Retina (tissue), 1 donor: Measurements from ENCODE around the gene MSMO1.
"Not testable (repeated sequence)": the region's sequence is repeated elsewhere in the genome, so short reads cannot be mapped to it uniquely, and the experiment has no call there.

Experiments used
- DNase-seq: peaks from one replicate; pipeline ENCODE4 v3.0.0-alpha.2; 2016

The MSMO1 gene

GRCh38 chr4:165327211-165328100 lies at the start of gene MSMO1:
TSS of gene MSMO1 (plus strand) at chr4:165327669. CDS start at chr4:165333371, 5,702 bp downstream.
- peak; percentile 98 for DNase-seq

DNA sequence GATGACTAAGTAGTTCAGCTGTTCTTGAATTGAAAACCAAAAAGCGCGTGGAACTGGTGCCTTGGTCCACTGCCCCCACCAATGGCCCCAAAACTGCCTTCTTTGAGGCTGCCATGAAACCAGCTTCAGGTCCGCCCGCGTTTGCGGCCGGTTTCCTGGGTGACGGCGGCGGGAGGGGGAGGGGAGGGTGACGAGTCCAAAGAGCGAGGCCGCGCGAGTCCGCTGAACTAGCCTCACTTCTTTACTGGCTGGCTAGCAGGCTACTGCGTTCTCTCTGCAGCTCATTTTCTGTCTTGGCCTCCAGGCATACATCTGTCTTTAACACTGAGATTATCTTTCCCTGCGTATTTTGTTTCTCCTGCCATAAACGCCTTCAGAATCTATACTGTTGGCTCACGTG lies 47.9 kb upstream of the MSMO1 start:
- DNase-seq: not testable (repeated sequence)

DNA sequence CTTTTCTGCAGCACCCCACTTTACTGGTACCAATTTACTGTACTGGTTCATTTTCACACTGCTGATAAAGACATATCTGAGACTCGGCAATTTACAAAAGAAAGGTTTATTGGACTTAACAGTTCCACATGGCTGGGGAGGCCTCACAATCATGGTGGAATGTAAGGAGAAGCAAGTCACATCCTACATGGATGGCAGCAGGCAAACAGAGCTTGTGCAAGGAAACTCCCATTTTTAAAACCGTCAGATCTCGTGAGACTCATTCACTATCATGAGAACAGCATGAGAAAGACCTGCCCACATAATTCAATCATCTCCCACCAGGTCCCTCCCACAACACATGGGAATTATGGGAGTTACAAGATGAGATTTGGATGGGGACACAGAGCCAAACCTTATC lies 42.8 kb upstream of the MSMO1 start:
- not testable (repeated sequence) for DNase-seq

- DNase-seq: not testable (repeated sequence)
Measured at GRCh38 chr4:165286619-165287340, 40.7 kb upstream of the MSMO1 start.

- DNase-seq: no peak
Measured at GRCh38 chr4:165288226-165288625, 39.2 kb upstream of the MSMO1 start.

- no peak for DNase-seq
Measured at GRCh38 chr4:165288639-165289422, 38.6 kb upstream of the MSMO1 start.

DNA sequence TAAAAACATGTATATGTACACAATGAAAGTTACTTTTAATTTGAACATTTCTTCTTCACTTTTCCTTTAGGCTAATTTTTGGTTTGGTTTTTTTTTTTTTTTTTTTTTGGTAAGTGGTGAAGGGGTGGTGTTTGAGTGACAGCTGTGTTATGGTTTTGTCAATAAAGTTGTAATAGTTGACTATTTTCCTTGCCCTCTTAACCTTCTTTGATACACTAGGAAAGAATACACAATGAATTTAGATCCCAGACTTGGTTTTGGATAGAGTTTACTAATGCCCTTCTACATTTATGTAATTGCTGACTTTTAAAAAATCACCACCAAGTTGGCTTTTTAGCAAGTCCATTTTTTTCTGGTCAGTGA lies 38.1 kb upstream of the MSMO1 start:
- no peak for DNase-seq

DNA sequence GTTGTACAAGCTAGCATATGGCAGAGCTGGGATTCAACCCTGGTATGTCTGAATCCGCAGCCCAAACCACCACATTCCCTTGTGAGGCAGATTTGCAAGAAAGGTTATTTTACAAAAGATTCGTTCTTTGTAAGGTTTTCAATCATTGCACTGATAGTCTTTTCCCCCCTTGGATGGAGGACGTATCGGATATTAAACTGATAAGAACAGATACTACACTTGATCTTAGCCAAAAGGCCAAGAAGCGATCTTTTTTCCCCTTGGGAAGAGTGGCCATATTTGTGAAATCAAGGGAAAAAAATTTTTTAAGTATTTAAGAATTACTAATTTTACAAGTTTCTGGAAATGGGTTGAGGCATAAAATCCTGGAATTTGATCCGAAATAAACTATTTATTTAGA lies 34.4 kb upstream of the MSMO1 start:
- DNase-seq: no peak

DNA sequence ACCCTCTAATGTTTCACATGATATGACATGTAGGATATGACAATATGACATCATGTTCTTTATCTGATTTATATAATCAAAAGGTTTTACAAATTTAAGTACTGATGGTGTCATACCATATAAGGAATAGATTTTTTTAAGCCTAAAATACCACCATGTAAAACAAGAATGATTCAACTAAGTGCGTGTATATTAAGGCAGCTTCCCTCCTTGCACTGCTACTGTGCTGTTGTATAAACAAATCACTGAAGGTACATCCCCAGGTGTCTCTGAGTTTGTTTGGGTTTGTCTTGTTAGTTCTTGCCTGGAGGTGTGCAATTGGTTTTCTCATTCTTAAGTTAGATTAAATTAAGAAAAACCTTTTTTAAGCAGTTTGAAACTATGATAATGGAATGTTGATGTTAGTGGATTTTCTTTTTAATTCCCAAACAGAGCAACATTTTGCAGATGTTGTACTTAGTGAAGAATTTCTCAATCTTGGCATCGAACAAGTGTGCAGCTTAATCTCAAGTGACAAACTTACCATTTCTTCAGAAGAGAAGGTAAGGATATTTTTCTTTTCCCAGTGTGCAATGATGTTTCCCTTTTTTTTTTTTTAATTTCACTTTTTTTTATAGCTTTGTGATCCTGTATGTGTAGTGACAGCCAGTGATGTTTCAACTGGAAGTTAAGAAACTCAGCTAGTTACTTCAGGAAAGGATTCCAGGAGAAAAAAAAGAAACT lies 33.4 kb upstream of the MSMO1 start:
- no peak for DNase-seq

GRCh38 chr4:165294907-165295306 lies 32.6 kb upstream of the MSMO1 start:
- DNase-seq: no peak

DNA sequence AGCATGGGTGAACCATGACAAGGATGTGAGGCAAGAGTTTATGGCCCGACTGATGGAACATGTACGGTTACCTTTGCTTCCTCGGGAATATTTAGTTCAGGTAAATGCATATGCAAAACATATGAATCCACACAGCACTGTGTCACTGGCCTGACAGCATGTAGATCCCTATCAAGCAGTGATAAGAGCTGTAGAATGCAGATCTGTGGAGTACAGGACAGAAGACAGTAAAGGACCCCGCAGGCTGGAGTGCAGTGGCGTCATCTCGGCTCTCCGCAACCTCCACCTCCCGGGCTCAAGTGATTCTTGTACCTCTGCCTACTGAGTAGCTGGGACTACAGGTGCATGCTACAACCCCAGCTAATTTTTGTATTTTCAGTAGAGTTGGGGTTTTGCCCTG lies 29.8 kb upstream of the MSMO1 start:
- DNase-seq: no peak

GRCh38 chr4:165299399-165300060 lies 27.9 kb upstream of the MSMO1 start:
- DNase-seq: no peak

DNA sequence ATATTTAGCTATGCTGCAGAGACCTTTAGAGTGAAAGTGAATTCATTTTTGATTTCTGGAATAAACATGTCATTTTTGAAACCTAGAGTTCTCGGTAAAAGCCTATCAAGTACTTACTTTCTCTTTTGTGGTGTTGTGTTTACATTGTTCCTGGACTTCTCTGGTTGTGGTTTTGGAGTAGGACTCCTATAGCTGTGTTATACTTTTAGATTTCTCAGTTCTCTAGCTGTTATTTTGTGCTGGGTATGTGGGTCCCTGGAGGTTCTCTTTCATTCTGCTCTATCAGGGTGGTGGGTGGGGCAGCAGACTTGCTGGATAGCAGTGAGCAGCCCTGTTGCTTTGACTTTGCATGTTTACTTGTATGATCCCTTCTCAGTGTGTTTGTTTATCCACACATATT lies 25.6 kb upstream of the MSMO1 start:
- no peak for DNase-seq

DNA sequence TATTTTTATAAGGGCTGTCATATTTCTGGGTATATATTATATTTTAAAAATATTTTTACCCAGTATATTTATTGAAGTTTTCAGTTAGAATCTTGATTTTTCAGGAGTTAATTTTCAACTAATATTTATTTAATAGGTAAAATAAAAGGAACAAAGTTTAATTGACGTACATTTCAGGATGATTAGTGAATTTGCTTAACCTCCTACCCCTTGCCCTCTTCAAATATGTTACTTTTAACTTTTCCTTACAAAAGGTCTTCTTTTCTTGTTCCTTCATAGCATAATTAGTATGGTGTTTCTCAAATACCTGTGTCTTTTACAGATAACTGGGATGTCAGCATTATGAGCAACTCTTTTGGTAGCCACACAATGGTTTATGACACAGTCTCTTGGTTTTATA lies 24.8 kb upstream of the MSMO1 start:
- DNase-seq: no peak

GRCh38 chr4:165308166-165308565 lies 19.3 kb upstream of the MSMO1 start:
- no peak for DNase-seq

GRCh38 chr4:165308606-165309005 lies 18.9 kb upstream of the MSMO1 start:
- DNase-seq: no peak

GRCh38 chr4:165309456-165309855 lies 18.0 kb upstream of the MSMO1 start:
- DNase-seq: no peak

DNA sequence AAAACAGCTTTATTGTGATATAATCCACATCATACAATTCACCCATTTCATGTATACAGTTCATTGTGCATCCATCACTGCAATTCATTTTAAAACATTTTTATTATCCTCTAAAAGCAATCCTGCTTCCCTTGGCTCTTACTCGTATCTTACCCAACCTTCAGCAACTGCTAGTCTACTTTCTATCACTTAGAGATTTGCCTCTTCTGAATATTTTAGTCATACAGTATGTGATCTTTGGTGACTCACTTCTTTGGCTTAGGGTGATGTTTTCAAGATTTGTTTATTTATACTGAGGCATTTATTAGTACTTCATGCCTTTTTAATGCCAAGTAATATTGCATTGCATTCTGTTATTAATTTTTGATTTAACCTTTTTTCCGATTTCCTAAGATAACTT lies 15.0 kb upstream of the MSMO1 start:
- DNase-seq: no peak

- DNase-seq: no peak
Measured at GRCh38 chr4:165319030-165319429, 8.4 kb upstream of the MSMO1 start.

GRCh38 chr4:165319509-165319908 lies 8.0 kb upstream of the MSMO1 start:
- DNase-seq: no peak

DNA sequence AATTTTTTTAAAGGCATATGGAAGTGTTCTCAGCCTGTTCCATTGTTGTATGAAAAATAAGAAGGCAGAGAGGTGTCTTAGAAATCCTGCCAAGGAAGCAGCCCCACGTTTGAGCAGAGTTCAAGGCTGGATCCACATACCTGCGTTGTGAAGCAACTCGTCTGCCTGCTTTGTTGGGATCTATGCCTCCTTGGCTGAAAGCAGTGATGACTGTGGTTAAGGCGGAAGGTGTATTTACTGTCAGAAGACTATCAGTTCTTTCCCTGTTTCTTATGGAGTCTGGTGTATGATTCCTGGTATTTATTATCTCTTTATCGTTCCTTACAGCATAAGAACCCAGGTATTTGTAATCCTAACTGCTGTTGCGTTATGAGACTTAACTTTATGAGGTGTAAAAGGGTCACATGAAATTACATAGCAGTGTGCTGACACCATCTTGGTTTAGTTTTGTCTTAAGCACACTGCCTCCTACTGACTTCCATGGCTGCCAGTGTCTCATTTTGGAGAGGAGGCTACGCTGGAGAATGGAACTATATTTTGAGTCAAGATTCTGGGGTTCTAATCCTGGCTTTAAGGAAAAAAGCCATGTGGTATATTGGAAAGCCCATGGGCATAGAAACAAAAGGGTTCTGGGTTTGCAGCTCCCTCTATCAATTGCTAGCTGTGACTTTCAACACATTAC lies 3.1 kb upstream of the MSMO1 start:
- DNase-seq: no peak

DNA sequence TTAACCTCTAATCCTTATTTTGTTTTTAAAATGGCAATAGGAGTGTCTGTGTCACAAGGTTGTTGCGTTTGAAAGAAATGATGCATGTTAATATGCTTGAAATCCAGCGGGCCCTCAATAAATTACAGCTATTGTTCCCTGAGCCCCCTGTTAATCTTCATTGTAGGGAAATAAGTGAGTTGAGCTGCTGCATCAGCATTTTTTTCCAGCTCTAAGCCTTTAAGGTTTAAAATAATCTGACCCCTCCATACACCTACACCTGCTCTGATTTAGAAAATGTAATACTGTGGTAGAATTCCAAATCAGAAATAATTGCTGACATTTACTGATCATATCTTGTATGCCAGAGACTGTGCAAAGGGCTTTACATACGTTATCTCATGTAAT lies 2.6 kb upstream of the MSMO1 start:
- no peak for DNase-seq
